NCI-H2196 treated with DMSO at 0.1 percent for 48 hours (cell line): ENCODE data around the gene ARSG.
"Not testable (repeated sequence)": the region's sequence is repeated elsewhere in the genome, so short reads cannot be mapped to it uniquely, and the experiment has no call there.

Experiments used
- DNase-seq: peaks from one replicate; lab custom pipeline; 2025; ENCODE audit not compliant: unreplicated experiment; lab: John Stamatoyannopoulos, UW

ARSG gene

DNA sequence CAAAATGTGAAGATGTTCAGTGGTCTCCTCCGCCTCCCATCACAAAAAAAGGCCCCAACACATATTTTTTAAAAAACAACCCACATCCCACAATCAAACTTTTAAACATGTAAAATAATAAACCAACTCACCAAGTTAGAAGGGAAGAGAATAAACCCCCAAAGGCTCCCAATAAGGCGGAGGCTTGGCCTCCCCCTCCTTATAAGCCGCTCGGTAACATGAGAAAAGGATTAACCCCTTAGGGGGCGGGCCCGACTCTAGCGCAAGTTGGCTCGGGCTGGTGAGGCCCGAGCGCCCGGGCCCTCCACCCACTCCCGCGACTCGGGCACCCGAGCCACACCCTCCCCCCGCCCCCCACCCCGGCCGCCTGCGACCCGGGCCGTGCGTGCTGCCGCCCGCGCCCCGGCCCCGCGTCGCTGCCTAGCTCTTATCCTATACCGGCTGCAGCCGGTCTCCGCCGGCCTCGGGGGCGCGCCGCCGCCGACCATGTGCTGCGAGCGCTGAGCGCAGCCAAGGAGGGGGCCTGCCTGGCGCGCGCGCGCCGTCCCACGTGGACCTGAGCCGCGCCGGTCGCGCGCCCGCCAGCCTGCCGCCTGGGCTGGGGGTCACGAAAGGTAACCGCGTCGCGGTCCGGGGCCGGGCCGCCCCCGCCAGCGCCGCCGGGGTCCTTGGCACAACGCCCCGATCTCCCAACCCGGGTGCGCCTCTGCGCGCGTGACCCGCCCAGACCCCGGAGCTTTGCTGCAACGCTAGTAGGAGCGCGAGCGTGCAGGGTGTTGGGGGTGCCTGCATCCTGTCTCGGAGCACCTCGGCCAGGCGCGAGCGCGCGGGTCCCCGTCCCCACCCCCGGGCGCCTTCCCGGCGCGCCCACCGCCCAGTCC lies at the start of gene ARSG, which contains the start of gene SLC16A6:
Gene ARSG (plus strand): TSS at position 541 of the 881 bp plus-strand sequence. CDS start 15,999 bp downstream, outside the sequence.
Gene SLC16A6 (minus strand): TSS at position 173 of the 881 bp plus-strand sequence. CDS start 12,807 bp downstream, outside the sequence.
- peak; percentile 73 for DNase-seq

DNA sequence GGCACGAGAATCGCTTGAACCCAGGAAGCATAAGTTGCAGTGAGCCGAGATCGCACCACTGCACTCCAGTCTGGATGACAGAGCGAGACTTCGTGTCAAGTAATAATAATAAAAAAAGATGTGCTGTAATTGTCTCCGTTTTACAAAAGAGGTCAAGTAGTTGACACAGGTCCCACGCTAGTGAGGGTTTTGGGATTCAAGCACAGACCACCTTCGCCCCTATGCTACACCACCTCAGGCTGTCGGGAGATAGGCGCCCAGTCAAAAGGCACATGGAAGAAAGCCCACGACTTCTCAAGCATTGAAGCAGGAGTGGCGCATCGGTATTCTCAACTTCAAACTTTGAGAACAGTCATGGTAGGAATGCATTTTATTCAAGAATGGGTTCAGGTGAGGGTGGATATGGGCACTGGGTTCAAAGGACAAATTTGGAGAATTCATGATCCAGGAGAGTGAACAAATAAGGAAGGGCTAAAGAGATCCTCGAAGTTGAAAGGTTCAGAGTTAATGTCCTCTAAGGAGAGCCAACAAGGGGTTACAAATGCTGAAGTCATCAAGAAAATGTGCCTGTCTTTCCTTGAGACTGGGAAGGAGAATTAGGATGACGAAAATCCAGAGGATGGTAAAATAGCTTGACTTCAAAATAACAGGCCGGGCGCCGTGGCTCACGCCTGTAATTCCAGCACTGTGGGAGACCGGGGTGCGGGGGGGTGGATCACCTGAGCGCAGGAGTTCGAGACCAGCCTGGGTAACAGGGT lies 44.8 kb upstream of the ARSG start:
- no peak for DNase-seq

GRCh38 chr17:68247445-68248198 lies 43.7 kb upstream of the ARSG start, which contains the start of gene AMZ2:
Gene AMZ2 (plus strand): TSS chr17:68248043. CDS start chr17:68250188, 2,145 bp downstream.
- DNase-seq, result peak; percentile 76

GRCh38 chr17:68248199-68248825 lies 43.0 kb upstream of the ARSG start:
- DNase-seq, result no peak

DNA sequence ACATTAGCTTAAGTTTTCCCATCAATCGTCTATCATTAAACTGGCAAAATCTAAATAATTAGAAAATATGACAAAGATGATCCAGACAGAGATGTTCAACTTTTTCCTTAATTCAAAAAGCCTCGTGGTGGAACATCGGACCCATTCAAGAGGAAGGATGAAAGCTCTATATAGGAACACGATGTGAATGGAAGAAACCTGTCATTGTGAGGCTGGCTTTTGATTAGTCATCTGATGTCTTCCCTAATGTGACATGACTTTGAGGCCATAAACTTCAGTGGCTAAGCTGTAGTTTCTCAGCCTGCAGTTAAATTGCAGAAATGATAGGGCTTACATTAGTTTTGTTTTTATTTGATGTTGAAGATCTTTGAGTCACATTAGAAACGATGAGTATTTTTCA lies 42.4 kb upstream of the ARSG start:
- DNase-seq, result no peak

DNA sequence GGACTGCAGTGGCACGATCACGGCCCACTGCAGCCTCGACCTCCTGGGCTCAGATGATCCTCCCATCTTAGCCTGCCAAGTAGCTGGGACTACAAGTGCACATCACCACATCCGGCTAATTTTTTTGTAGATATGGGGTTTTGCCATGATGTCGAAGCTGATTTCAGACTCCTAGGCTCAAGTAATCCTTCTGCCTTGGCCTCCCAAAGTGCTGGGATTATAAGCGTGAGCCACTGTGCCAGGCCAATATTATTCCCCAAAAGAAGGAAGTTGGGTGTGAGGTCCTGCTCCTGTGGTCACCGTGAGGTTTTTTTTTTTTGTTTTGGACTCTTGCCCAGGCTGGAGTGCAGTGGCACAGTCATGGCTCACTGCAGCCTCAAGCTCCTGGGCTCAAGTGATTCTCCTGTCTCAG lies 41.9 kb upstream of the ARSG start:
- DNase-seq, result no peak

DNA sequence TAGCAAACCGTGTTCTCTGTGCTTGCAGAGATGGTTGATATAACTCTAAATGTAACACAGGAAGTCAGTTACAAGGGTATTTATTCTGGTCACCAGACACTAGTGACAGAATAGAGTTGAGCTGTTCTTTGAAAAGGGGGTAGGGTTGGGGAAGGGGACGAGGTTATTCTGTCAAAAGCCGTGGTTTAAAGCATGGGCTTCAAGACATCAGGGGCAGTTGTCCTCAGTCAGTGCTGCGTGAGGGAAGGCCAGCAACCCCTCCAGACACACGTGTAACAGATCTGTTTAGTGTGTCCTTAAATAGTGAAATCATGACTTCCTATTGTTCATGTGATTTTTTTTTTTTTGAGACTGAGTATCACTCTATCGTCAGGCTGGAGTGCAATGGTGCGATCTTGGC lies 37.9 kb upstream of the ARSG start:
- DNase-seq, result not testable (repeated sequence)

- no peak for DNase-seq
These were observed 36.1 kb upstream of the ARSG start for GRCh38 chr17:68255151-68255550.

GRCh38 chr17:68255731-68256538 lies 35.4 kb upstream of the ARSG start:
- DNase-seq, result no peak

- DNase-seq, result not testable (repeated sequence)
These were observed 34.6 kb upstream of the ARSG start for GRCh38 chr17:68256701-68257100.

DNA sequence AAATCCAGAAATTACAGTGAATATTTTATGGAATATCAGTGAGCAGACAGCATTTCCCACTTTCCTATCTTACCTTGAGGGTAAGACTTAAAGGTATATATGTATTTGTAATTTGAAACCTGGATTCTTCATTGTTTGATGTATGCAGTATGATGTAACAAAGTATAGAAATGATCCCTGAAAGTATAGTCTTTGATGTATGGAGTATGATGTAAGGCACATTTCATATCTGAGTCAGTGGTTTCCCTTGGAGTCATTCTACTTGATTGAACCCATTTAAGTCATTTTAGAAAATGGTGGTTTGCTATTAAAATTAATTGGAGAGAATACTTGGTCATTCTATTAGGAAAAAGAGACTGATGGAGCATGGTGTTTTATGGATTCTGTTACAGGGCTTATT lies 33.4 kb upstream of the ARSG start:
- DNase-seq, result no peak

- not testable (repeated sequence) for DNase-seq
These were observed 32.2 kb upstream of the ARSG start for GRCh38 chr17:68258890-68259647.

DNA sequence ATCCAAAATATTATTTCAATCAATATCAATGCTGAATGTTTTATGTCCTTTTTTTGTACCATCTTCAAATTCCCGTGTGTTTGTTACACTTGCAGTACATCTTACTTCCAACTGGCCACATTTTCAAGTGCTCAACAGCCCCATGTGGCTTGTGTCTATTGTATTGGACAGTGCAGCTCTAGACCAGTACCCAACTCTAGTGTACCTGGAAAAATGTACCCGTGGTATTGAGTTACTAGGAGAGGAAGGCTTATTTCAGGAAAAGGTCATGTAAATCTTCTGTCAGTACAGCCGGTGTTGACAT lies 31.7 kb upstream of the ARSG start:
- not testable (repeated sequence) for DNase-seq

DNA sequence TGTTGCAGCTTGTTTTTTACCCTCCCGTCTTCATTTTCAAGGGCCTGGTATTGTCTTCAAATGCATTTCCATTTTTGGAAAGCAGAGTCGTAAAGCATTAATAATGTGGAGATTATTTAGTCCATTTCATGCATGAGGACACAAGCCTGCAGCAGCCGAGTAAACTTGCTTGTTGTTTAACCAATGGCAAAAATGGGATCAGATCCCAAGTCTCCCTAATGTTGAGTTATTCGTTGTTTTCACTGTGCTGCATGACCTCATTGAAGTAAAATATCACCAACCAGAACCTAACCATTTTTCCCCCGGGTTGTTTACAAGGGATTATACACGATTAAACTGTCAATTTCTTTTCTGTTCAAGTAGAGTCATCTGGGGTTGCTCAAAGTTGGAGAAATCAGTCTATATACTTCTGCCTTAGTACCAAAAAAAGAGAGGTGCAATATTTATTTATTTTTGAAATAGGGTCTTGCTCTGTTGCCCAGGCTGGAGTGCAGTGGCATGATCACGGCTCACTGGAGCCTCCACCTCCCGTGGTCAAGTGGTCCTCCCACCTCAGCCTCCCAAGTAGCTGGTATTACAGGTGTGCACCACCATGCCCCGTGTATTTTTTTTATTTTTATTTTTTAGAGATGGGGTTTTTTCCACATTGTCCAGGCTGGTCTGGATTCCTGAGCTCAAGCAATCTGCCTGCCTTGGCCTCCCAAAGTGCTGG lies 31.1 kb upstream of the ARSG start:
- DNase-seq, result no peak

GRCh38 chr17:68262467-68262866 lies 28.8 kb upstream of the ARSG start:
- not testable (repeated sequence) for DNase-seq

DNA sequence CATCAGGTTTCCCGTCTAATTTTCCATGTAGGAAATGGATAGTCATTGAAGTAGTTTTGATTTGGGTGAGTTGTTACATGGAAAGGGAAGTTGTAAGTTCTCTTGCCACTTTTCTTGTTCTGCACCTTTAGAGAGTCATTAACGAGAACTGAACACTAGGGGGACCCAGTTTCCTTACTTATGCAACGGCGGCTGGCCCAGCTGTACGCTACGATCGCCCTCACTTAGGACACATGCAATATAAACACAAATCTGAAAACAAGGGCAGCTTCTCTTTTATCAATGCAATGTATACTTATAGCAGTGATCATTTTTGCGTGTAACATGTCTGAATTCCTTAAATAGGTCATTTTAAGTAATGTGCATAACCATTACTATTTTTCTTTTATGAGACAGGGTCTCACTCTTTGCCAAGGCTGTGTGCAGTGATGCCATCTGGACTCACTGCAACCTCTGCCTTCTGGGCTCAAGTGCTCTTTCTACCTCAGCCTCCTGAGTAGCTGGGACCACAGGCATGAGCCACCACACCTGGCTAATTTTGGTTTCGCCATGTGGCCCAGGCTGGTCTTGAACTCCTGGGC lies 28.1 kb upstream of the ARSG start:
- peak; percentile 33 for DNase-seq

DNA sequence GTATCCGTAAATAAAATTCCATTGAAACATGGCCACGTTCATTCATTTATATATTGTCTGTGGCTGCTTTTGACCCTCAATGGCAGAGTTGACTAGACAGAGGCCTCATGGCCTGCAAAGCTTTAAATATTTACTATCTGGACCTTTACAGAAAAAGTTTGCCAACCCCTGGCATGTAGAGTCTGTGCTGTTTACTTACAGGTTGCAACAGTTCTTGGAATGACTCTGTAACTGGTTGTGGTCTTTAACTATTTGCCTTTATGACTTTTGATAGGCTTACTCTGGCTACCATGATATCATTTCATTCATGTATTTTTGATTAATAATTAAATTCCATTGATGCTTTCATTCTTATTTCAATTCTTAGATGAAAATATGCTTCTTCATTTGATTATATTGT lies 25.5 kb upstream of the ARSG start:
- DNase-seq, result not testable (repeated sequence)

- DNase-seq, result no peak
These were observed 17.6 kb upstream of the ARSG start for GRCh38 chr17:68273722-68274121.
